Measurements from ENCODE around the gene FAM89B. TPM values are rescaled to one million over a fixed set of nuclear protein-coding genes. Genes with fewer than 3 reads are reported as not detected.
A peak's percentile ranks its signal among the peaks of the same experiment; 100 is the strongest.

Gene FAM89B
- total RNA-seq, 1 donor from 2014 or later, result 56.1 TPM

GRCh38 chr11:65574109-65574810, 1.9 kb downstream of the FAM89B start:
- peak overlapping the region; percentile 80 for H3K27ac Mint-ChIP-seq
- peak overlapping the region; percentile 88 for H3K4me3 Mint-ChIP-seq
- peaks cover 33% of the 10 kb centered on the region for H3K4me1 Mint-ChIP-seq (ENCODE audit: unreplicated experiment)
- no peaks in the 10 kb centered on the region for H3K9me3 Mint-ChIP-seq
- peak; percentile 87 for DNase-seq (ENCODE audit: extremely low spot score, unreplicated experiment)
- peaks cover 3% of the 10 kb centered on the region for H3K36me3 Mint-ChIP-seq
- H3K27me3 Mint-ChIP-seq, result peaks cover 17% of the 10 kb centered on the region
- TF ChIP-seq CTCF (conservative IDR thresholded peaks at IDR 0.05), result peak; percentile 99

- H3K4me3 Mint-ChIP-seq, result peak overlapping the region; percentile 88
- H3K27me3 Mint-ChIP-seq, result peaks cover 17% of the 10 kb centered on the region
- no peak for TF ChIP-seq CTCF (conservative IDR thresholded peaks at IDR 0.05)
- peaks cover 28% of the 10 kb centered on the region for H3K4me1 Mint-ChIP-seq (ENCODE audit: unreplicated experiment)
- H3K9me3 Mint-ChIP-seq, result no peaks in the 10 kb centered on the region
- peak overlapping the region; percentile 80 for H3K27ac Mint-ChIP-seq
- H3K36me3 Mint-ChIP-seq, result peaks cover 3% of the 10 kb centered on the region
- DNase-seq (ENCODE audit: extremely low spot score, unreplicated experiment), result no peak
Measured at GRCh38 chr11:65574811-65575567, 2.7 kb downstream of the FAM89B start.

- Mint-ChIP-seq H3K4me1 (ENCODE audit: unreplicated experiment) (peaks cover 25% of the 10 kb centered on the region), H3K4me3 (peak within 1 kb of the TSS; percentile 88), H3K9me3 (no peaks in the 10 kb centered on the region), H3K27ac (peak within 1 kb of the TSS; percentile 80), H3K27me3 (peaks cover 17% of the 10 kb centered on the region), H3K36me3 (no peaks in the 10 kb centered on the region)
- no peak for DNase-seq (ENCODE audit: extremely low spot score, unreplicated experiment)
- no peak for TF ChIP-seq CTCF (conservative IDR thresholded peaks at IDR 0.05)
Measured at GRCh38 chr11:65575568-65576231, 3.4 kb downstream of the FAM89B start, which contains the start of gene EHBP1L1. TSS of gene EHBP1L1 (plus strand) at chr11:65576053. CDS start at chr11:65576303, 250 bp downstream.

DNA sequence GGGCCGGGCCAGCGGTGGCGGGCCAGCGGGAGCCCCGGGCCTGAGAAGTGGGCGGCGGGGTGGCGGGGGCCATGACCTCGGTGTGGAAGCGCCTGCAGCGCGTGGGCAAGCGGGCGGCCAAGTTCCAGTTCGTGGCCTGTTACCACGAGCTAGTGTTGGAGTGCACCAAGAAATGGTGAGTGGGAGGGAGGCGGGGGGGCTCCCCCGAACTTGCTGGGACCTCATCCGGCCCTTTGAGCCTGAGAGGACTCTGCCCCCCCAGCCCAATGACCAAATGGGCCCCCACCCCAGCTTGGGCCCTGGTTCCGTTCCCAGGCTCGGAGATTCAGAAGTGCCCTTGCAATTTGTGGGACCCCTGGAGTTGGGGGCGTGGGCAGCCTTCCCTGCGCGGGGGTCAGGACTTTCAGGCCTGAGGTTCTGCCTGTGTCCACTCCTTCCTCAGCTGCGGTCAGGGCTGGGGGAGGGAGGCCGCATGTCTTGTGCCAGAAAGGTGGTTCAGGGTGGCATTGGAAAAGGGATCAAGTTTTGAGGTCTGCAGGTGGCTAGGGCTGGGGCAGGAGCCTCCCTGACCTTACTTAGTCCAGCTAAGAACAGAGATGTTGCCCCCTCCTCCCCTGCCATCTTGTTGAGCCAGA, 4.0 kb downstream of the FAM89B start:
- Mint-ChIP-seq H3K27me3 (peaks cover 17% of the 10 kb centered on the region), H3K27ac (peak overlapping the region; percentile 59), H3K36me3 (no peaks in the 10 kb centered on the region), H3K4me3 (peak overlapping the region; percentile 69), H3K4me1 (ENCODE audit: unreplicated experiment) (peaks cover 25% of the 10 kb centered on the region), H3K9me3 (no peaks in the 10 kb centered on the region)
- no peak for TF ChIP-seq CTCF (conservative IDR thresholded peaks at IDR 0.05)
- no peak for DNase-seq (ENCODE audit: extremely low spot score, unreplicated experiment)

All from type B pancreatic cell (in vitro differentiated cells).